Kidney (tissue), 14 donors: ENCODE measurements around the gene TBL1X. TPM values are rescaled to one million over a fixed set of nuclear protein-coding genes. Genes with fewer than 3 reads are reported as not detected.
A peak's percentile ranks its signal among the peaks of the same experiment; 100 is the strongest.

ENCODE experiments used
- DNase-seq, 5 donors: peaks; one replicate each; pipeline ENCODE4 v3.0.0-alpha.2; 2013 to 2020
- FAIRE-seq: peaks from 2 replicates; lab custom pipeline; 2012; peaks lifted over from hg19 to GRCh38; lab: Jason Lieb, UNC
- H3K27ac ChIP-seq, 2 donors: one replicate each; pipeline ENCODE4 v1.7.0; 2013; ENCODE audit warnings: low read depth in 2 of 2, low read length in 2 of 2, inconsistent platforms in 1 of 2
- H3K27me3 ChIP-seq: one replicate; pipeline ENCODE4 v1.7.1; 2013; ENCODE audit warnings: low read length, inconsistent platforms; ENCODE audit not compliant: control insufficient read depth, insufficient read depth
- H3K36me3 ChIP-seq, 3 donors: one replicate each; pipeline versions ENCODE4 v1.7.0 to v1.7.1; 2013; ENCODE audit warnings: low read length in 3 of 3, control low read depth in 1 of 3, inconsistent platforms in 1 of 3; ENCODE audit not compliant: insufficient read depth in 3 of 3, control insufficient read depth in 2 of 3
- H3K4me1 ChIP-seq, 3 donors: one replicate each; pipeline versions ENCODE4 v1.7.0 to v1.7.1; 2013; ENCODE audit warnings: low read length in 3 of 3, inconsistent platforms in 1 of 3, low read depth in 1 of 3; ENCODE audit not compliant: control insufficient read depth in 2 of 3, insufficient read depth in 2 of 3
- H3K4me3 ChIP-seq, 3 donors: one replicate each; pipeline versions ENCODE4 v1.7.0 to v1.8.1; 2013; ENCODE audit warnings: low read length in 3 of 3, control low read depth in 1 of 3, inconsistent platforms in 1 of 3
- H3K9ac ChIP-seq, 3 donors: one replicate each; pipeline versions ENCODE4 v1.7.0 to v1.7.1; 2013; ENCODE audit warnings: low read length in 3 of 3, control low read depth in 1 of 3, inconsistent platforms in 1 of 3
- H3K9me3 ChIP-seq, 3 donors: one replicate each; pipeline versions ENCODE4 v1.7.0 to v1.7.1; 2013; ENCODE audit warnings: low read length in 3 of 3, control low read depth in 1 of 3, inconsistent platforms in 1 of 3; ENCODE audit not compliant: control insufficient read depth in 2 of 3, insufficient read depth in 1 of 3
- CTCF ChIP-seq: IDR thresholded peaks from 3 replicates; pipeline ENCODE4 v1.5.1; 2012; ENCODE audit warnings: mild to moderate bottlenecking, moderate library complexity, borderline replicate concordance; ENCODE audit not compliant: insufficient read depth; ENCODE audit errors: extremely low read depth
- intact Hi-C: fragments of 100-400 bp; cut with DNase I; formaldehyde crosslinking; loops from one replicate; pipeline ENCODE4 v1.11.1; 2022
- polyA plus RNA-seq: library from polyadenylated mRNA; stranded (reverse); fragments of 350-450 nt; fragmentation: Illumina TruSeq; extraction: RNeasy Lipid Tissue Mini Kit (QIAGEN cat#74804); gene quantifications from one replicate; pipeline ENCODE4 v1.2.3, GENCODE V29; 2014; ENCODE audit warnings: low read depth, low replicate concordance; ENCODE audit not compliant: insufficient read depth
- total RNA-seq: library from RNA; stranded (reverse); fragmentation: NEBNext Ultra II Directional; extraction: Animal tissue kit (Norgen Biotek cat#: 25700); gene quantifications from one replicate; pipeline ENCODE4 v1.2.1, GENCODE V29; 2021
- donor health status: control.
- donor health status: control.
- donor health status: control.
- donor health status: control.
- donor health status: control.
- donor health status: DM: yes; HTN: yes; CAD: no.
- donor health status: Normal renal cell carcinoma (clear cell type).

Gene TBL1X
- total and polyA plus RNA-seq, 2 donors from 2014 or later, result 12.5 to 43.0 TPM

GRCh38 chrX:9659571-9660195 lies 194.8 kb downstream of the TBL1X start:
- H3K36me3 ChIP-seq, result peaks cover 0 to under 1% (median 0%) of the 10 kb centered on the region in 3 donors
- DNase-seq, result peak in 1 of 5 donors; percentile 21
- peaks cover 0 to 2% (median 0%) of the 10 kb centered on the region in 3 donors for H3K4me1 ChIP-seq
- H3K4me3 ChIP-seq, result no peak overlapping the region
- FAIRE-seq, result no peak
- H3K27ac ChIP-seq, result no peak overlapping the region
- H3K27me3 ChIP-seq, result no peaks in the 10 kb centered on the region
- H3K9ac ChIP-seq, result no peak overlapping the region
- intact Hi-C loops, result no loop called here
- no peak for TF ChIP-seq CTCF
- H3K9me3 ChIP-seq, result no peaks in the 10 kb centered on the region

- intact Hi-C loops, result no loop called here
- H3K27ac ChIP-seq, result no peak overlapping the region
- peaks cover 0 to under 1% (median 0%) of the 10 kb centered on the region in 3 donors for H3K4me1 ChIP-seq
- DNase-seq (no peak), FAIRE-seq (no peak)
- H3K36me3 ChIP-seq, result no peaks in the 10 kb centered on the region
- no peaks in the 10 kb centered on the region for H3K27me3 ChIP-seq
- no peaks in the 10 kb centered on the region for H3K9me3 ChIP-seq
- H3K4me3 ChIP-seq, result no peak overlapping the region
- no peak overlapping the region for H3K9ac ChIP-seq
- TF ChIP-seq CTCF, result no peak
Observed at GRCh38 chrX:9662148-9662547, 197.3 kb downstream of the TBL1X start.

GRCh38 chrX:9663216-9663615 lies 198.4 kb downstream of the TBL1X start:
- Histone ChIP-seq H3K27ac (no peak overlapping the region), H3K36me3 (no peaks in the 10 kb centered on the region), H3K4me3 (no peak overlapping the region), H3K9me3 (no peaks in the 10 kb centered on the region), H3K27me3 (no peaks in the 10 kb centered on the region), H3K9ac (no peak overlapping the region), H3K4me1 (no peaks in the 10 kb centered on the region)
- DNase-seq (no peak), FAIRE-seq (no peak)
- intact Hi-C loops, result no loop called here
- TF ChIP-seq CTCF, result no peak

GRCh38 chrX:9664224-9664623 lies 199.4 kb downstream of the TBL1X start:
- H3K4me1 ChIP-seq, result no peaks in the 10 kb centered on the region
- no peak for TF ChIP-seq CTCF
- intact Hi-C loops, result no loop called here
- no peak overlapping the region for H3K4me3 ChIP-seq
- FAIRE-seq (no peak), DNase-seq (no peak)
- no peaks in the 10 kb centered on the region for H3K27me3 ChIP-seq
- H3K36me3 ChIP-seq, result no peaks in the 10 kb centered on the region
- no peak overlapping the region for H3K9ac ChIP-seq
- no peaks in the 10 kb centered on the region for H3K9me3 ChIP-seq
- H3K27ac ChIP-seq, result no peak overlapping the region
